Astrocyte of the cerebellum (primary cell): ENCODE measurements around the gene CRYBB1.

Source experiments
- DNase-seq: peaks from one replicate; pipeline ENCODE4 v3.0.0-alpha.2; 2011; ENCODE audit warnings: low read depth
- H3K4me3 ChIP-seq: 2 replicates; pipeline ENCODE4 v1.5.1; 2011; ENCODE audit warnings: mild to moderate bottlenecking, low read depth, low read length, moderate library complexity
- CTCF ChIP-seq: IDR thresholded peaks from 2 replicates; pipeline ENCODE4 v1.5.1; 2012; ENCODE audit warnings: low read length, low read depth, moderate library complexity, mild to moderate bottlenecking; ENCODE audit errors: missing control alignments
- in situ Hi-C: cut with HindIII; loops from 2 replicates; pipeline ENCODE4 v1.10.0; 2017; ENCODE audit warnings: low sequenced_read_pairs

CRYBB1 gene

GRCh38 chr22:26648528-26649388 is 30.9 kb upstream of the CRYBB1 start:
- TF ChIP-seq CTCF, result no peak
- no peak overlapping the region for H3K4me3 ChIP-seq
- no peak for DNase-seq
- in situ Hi-C loops, result no loop called here

GRCh38 chr22:26648011-26648497 is 30.2 kb upstream of the CRYBB1 start:
- H3K4me3 ChIP-seq, result no peak overlapping the region
- DNase-seq, result no peak
- TF ChIP-seq CTCF, result no peak
- in situ Hi-C loops, result no loop called here

- in situ Hi-C loops, result no loop called here
- no peak for TF ChIP-seq CTCF
- H3K4me3 ChIP-seq, result no peak overlapping the region
- DNase-seq, result no peak
Measured at GRCh38 chr22:26646158-26646557, 28.3 kb upstream of the CRYBB1 start.

GRCh38 chr22:26643418-26644100 is 25.7 kb upstream of the CRYBB1 start:
- H3K4me3 ChIP-seq, result no peak overlapping the region
- in situ Hi-C loops, result no loop called here
- DNase-seq, result no peak
- no peak for TF ChIP-seq CTCF

GRCh38 chr22:26642465-26643417 is 24.9 kb upstream of the CRYBB1 start:
- no peak for DNase-seq
- in situ Hi-C loops, result no loop called here
- TF ChIP-seq CTCF, result peak; percentile 3
- no peak overlapping the region for H3K4me3 ChIP-seq

GRCh38 chr22:26636296-26636695 is 18.5 kb upstream of the CRYBB1 start:
- in situ Hi-C loops, result no loop called here
- no peak for DNase-seq
- no peak for TF ChIP-seq CTCF
- H3K4me3 ChIP-seq, result no peak overlapping the region
